ENCODE results near the gene CCDC32. TPM values are rescaled to one million over a fixed set of nuclear protein-coding genes. Genes with fewer than 3 reads are reported as not detected.
A peak's percentile ranks its signal among the peaks of the same experiment; 100 is the strongest.

Gene CCDC32
- total RNA-seq, 1 experiment from 2014 or later: 12.8 TPM

- DNase-seq (ENCODE audit: low spot score): no peak
- TF ChIP-seq JAZF1 (CRISPR knock-in tag; IDR thresholded peaks at IDR 0.05) (no peak), CTCF (IDR thresholded peaks at IDR 0.05) (no peak), SMAD3 (CRISPR knock-in tag; IDR thresholded peaks at IDR 0.05; ENCODE audit: borderline replicate concordance) (0 out of 2 replicates have a peak, but pooled peaks have one; percentile 1), HMGA2 (CRISPR knock-in tag; IDR thresholded peaks at IDR 0.05) (no peak), NR3C1 (CRISPR knock-in tag; conservative IDR thresholded peaks at IDR 0.05; ENCODE audit: low read depth) (no peak), TCF7 (CRISPR knock-in tag; IDR thresholded peaks at IDR 0.05; ENCODE audit: low read depth) (no peak), ZNF396 (CRISPR knock-in tag; IDR thresholded peaks at IDR 0.05; ENCODE audit: borderline replicate concordance) (no peak), ZNF317 (CRISPR knock-in tag; IDR thresholded peaks at IDR 0.05; ENCODE audit: borderline replicate concordance, low read depth) (no peak)
- Mint-ChIP-seq H3K27me3 (ENCODE audit: low read depth) (no peaks in the 10 kb centered on the region), H3K4me3 (peak overlapping the region; percentile 89), H3K4me1 (peaks cover 29% of the 10 kb centered on the region), H3K9me3 (no peaks in the 10 kb centered on the region), H3K36me3 (no peaks in the 10 kb centered on the region), H3K27ac (peak overlapping the region; percentile 92)
- POLR2A ChIA-PET: interaction anchor here (0.6 to 1.1 kb wide), 6 partner anchors 11 to 763 kb away, joined by 3 to 6 read pairs (median 4); no protein-coding TSS in a partner anchor
- no peak for ATAC-seq
- CTCF ChIA-PET: interaction anchor here (0.5 to 1.9 kb wide), 21 partner anchors 9 to 578 kb away, joined by 3 to 15 read pairs (median 4); partner anchors contain the start of gene VPS18
Observed at GRCh38 chr15:40565333-40566238, 744 bp upstream of the CCDC32 start.

GRCh38 chr15:40563426-40563825 is 1.4 kb downstream of the CCDC32 start:
- ChIA-PET POLR2A (no interaction called here), CTCF (no interaction called here)
- Mint-ChIP-seq H3K27me3 (ENCODE audit: low read depth) (no peaks in the 10 kb centered on the region), H3K36me3 (no peaks in the 10 kb centered on the region), H3K9me3 (no peaks in the 10 kb centered on the region), H3K4me1 (peaks cover 24% of the 10 kb centered on the region), H3K27ac (no peak overlapping the region), H3K4me3 (0 out of 2 replicates have a peak overlapping the region, but pooled peaks have one; percentile 89)
- DNase-seq (ENCODE audit: low spot score): no peak
- TF ChIP-seq MLX (CRISPR knock-in tag; IDR thresholded peaks at IDR 0.05) (no peak), ATF6 (CRISPR knock-in tag; IDR thresholded peaks at IDR 0.05) (no peak), KAT7 (CRISPR knock-in tag; IDR thresholded peaks at IDR 0.05; ENCODE audit: borderline replicate concordance) (no peak), ZNF232 (CRISPR knock-in tag; IDR thresholded peaks at IDR 0.05) (no peak), MAX (CRISPR knock-in tag; IDR thresholded peaks at IDR 0.05) (no peak), AR (CRISPR knock-in tag; IDR thresholded peaks at IDR 0.05) (no peak), TP53 (CRISPR knock-in tag; IDR thresholded peaks at IDR 0.05) (no peak), ELF4 (CRISPR knock-in tag; IDR thresholded peaks at IDR 0.05; ENCODE audit: low read depth) (no peak), FOXJ3 (CRISPR knock-in tag; IDR thresholded peaks at IDR 0.05; ENCODE audit: borderline replicate concordance) (no peak), TEAD4 (CRISPR knock-in tag; IDR thresholded peaks at IDR 0.05) (no peak), SOX15 (CRISPR knock-in tag; IDR thresholded peaks at IDR 0.05) (no peak), ZBTB21 (CRISPR knock-in tag; IDR thresholded peaks at IDR 0.05; ENCODE audit: borderline replicate concordance) (no peak), ZNF671 (CRISPR knock-in tag; IDR thresholded peaks at IDR 0.05) (no peak), E2F4 (CRISPR knock-in tag; IDR thresholded peaks at IDR 0.05; ENCODE audit: borderline replicate concordance, low read depth) (no peak), ZNF121 (CRISPR knock-in tag; IDR thresholded peaks at IDR 0.05) (no peak), GTF2I (CRISPR knock-in tag; conservative IDR thresholded peaks at IDR 0.05) (no peak), NFYB (CRISPR knock-in tag; conservative IDR thresholded peaks at IDR 0.05; ENCODE audit: low read depth) (no peak), JAZF1 (CRISPR knock-in tag; IDR thresholded peaks at IDR 0.05) (no peak), SMAD3 (CRISPR knock-in tag; IDR thresholded peaks at IDR 0.05; ENCODE audit: borderline replicate concordance) (no peak)
- no peak for ATAC-seq
